CD4-positive, alpha-beta memory T cell (primary cell): Measurements from ENCODE around the gene DEF6. TPM values are rescaled to one million over a fixed set of nuclear protein-coding genes. Genes with fewer than 3 reads are reported as not detected.

Source experiments
- CTCF ChIA-PET: fragments of 350-600 bp; sonication (Branson Sonifier 250); formaldehyde crosslinking; loops from one replicate; lab custom pipeline; 2021; ENCODE audit warnings: inconsistent platforms; ENCODE audit not compliant: partially characterized antibody; lab: Charles Lee
- POLR2A ChIA-PET: fragments of 350-600 bp; sonication (Branson Sonifier 250); formaldehyde crosslinking; loops from one replicate; lab custom pipeline; 2021; ENCODE audit not compliant: partially characterized antibody; lab: Charles Lee
- DNase-seq, 5 donors: peaks; one replicate each; pipeline versions ENCODE4 v3.0.0 to v3.0.0-alpha.2; 2020 to 2022; ENCODE audit warnings: mixed read lengths in 1 of 5
- H3K27ac ChIP-seq: one replicate; pipeline ENCODE4 v1.7.0; 2013; ENCODE audit warnings: low read depth, low read length
- H3K27me3 ChIP-seq: 2 replicates; pipeline ENCODE4 v1.7.0; 2013; ENCODE audit warnings: mild to moderate bottlenecking, low read length, moderate library complexity; ENCODE audit not compliant: insufficient read depth
- H3K36me3 ChIP-seq: 2 replicates; pipeline ENCODE4 v1.7.0; 2013; ENCODE audit warnings: mild to moderate bottlenecking, low read length, moderate library complexity; ENCODE audit not compliant: insufficient read depth
- H3K4me1 ChIP-seq: 2 replicates; pipeline ENCODE4 v1.7.0; 2013; ENCODE audit warnings: mild to moderate bottlenecking, low read length, moderate library complexity; ENCODE audit not compliant: insufficient read depth
- H3K4me3 ChIP-seq, 2 donors: one replicate each; pipeline ENCODE4 v1.7.0; 2013; ENCODE audit warnings: low read length in 2 of 2, mild to moderate bottlenecking in 1 of 2
- H3K9me3 ChIP-seq, 2 donors: one replicate each; pipeline ENCODE4 v1.7.0; 2013; ENCODE audit warnings: low read length in 2 of 2, control low read depth in 1 of 2; ENCODE audit not compliant: control insufficient read depth in 1 of 2
- H3K27ac Mint-ChIP-seq, 7 donors: one replicate each; pipeline ENCODE4 v1.8.0; 2020 to 2021; ENCODE audit warnings: mixed read lengths in 7 of 7, mild to moderate bottlenecking in 6 of 7, inconsistent platforms in 3 of 7, moderate library complexity in 3 of 7
- H3K27me3 Mint-ChIP-seq, 2 donors: one replicate each; pipeline ENCODE4 v1.8.0; 2020 to 2021; ENCODE audit warnings: mixed read lengths in 2 of 2
- H3K36me3 Mint-ChIP-seq, 2 donors: one replicate each; pipeline ENCODE4 v1.8.0; 2020 to 2021; ENCODE audit warnings: mixed read lengths in 2 of 2, inconsistent platforms in 1 of 2, mild to moderate bottlenecking in 1 of 2
- H3K4me1 Mint-ChIP-seq, 4 donors: one replicate each; pipeline ENCODE4 v1.8.0; 2020 to 2021; ENCODE audit warnings: mixed read lengths in 4 of 4, mild to moderate bottlenecking in 1 of 4
- H3K4me3 Mint-ChIP-seq, 8 donors: one replicate each; pipeline ENCODE4 v1.8.0; 2020 to 2021; ENCODE audit warnings: mixed read lengths in 8 of 8, mild to moderate bottlenecking in 7 of 8, moderate library complexity in 6 of 8, inconsistent platforms in 3 of 8
- H3K9me3 Mint-ChIP-seq, 8 donors: one replicate each; pipeline ENCODE4 v1.8.0; 2020 to 2021; ENCODE audit warnings: mixed read lengths in 8 of 8, mild to moderate bottlenecking in 5 of 8, inconsistent platforms in 3 of 8, moderate library complexity in 1 of 8
- intact Hi-C: fragments of 100-400 bp; cut with micrococcal nuclease; formaldehyde crosslinking; loops from one replicate; pipeline ENCODE4 v1.15.1; 2023
- polyA plus RNA-seq, 2 donors: library from polyadenylated mRNA; unstranded; fragments of 300-500 nt; fragmentation: Illumina TruSeq; gene quantifications; one replicate each; pipeline ENCODE4 v1.2.3, GENCODE V29; 2021
- total RNA-seq, 2 experiments: library from RNA; stranded (reverse); gene quantifications; one replicate each; pipeline ENCODE4 v1.2.3, GENCODE V29; 2021

The DEF6 gene
- total and polyA plus RNA-seq, 4 experiments from 2014 or later, result 77.3 to 236 (median 201) TPM

DNA sequence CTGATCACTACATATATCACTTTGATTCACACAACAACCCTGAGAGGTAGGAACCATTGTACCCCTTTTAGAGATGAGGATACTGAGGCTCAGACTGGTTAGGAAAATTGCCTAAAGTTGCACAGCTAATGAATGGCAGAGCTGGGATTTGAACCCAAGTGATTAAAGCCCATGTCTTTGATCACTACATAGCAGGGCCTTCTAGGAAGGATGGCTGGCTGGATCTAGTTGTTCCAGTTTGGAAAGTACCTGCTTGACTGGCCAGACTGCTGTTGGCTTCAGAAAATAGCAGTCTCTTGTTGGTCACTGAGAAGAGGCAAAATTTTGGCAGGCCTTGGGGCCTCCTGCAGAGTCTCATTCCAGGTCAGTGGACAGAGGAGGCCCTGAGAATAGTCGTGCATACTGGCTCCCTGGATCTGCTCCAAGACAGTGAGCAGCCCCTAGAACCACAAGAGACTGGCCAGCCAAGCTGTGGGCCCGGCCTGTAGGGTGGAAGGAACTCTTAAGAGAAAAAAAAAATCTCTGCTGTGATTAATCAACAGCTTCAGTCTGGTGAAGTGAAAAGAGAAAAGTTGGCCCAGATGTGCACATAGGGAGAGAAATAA is 62.2 kb downstream of the DEF6 start:
- POLR2A ChIA-PET, result no interaction called here
- no peak overlapping the region for H3K27ac ChIP-seq
- peaks cover 30 to 33% of the 10 kb centered on the region in 2 donors for H3K36me3 Mint-ChIP-seq
- H3K27me3 ChIP-seq, result no peaks in the 10 kb centered on the region
- no peak for DNase-seq
- H3K27ac Mint-ChIP-seq, result peak overlapping the region; percentile 7 to 81 (median 64)
- H3K27me3 Mint-ChIP-seq, result no peaks in the 10 kb centered on the region
- H3K36me3 ChIP-seq, result peaks cover 23% of the 10 kb centered on the region
- intact Hi-C loops, result no loop called here
- no peak overlapping the region for H3K4me3 ChIP-seq
- H3K4me3 Mint-ChIP-seq, result no peak overlapping the region
- no peaks in the 10 kb centered on the region for H3K9me3 ChIP-seq
- peaks cover 22% of the 10 kb centered on the region for H3K4me1 ChIP-seq
- CTCF ChIA-PET, result no interaction called here
- H3K9me3 Mint-ChIP-seq, result no peaks in the 10 kb centered on the region
- H3K4me1 Mint-ChIP-seq, result peaks cover 39 to 73% (median 56%) of the 10 kb centered on the region in 4 donors

DNA sequence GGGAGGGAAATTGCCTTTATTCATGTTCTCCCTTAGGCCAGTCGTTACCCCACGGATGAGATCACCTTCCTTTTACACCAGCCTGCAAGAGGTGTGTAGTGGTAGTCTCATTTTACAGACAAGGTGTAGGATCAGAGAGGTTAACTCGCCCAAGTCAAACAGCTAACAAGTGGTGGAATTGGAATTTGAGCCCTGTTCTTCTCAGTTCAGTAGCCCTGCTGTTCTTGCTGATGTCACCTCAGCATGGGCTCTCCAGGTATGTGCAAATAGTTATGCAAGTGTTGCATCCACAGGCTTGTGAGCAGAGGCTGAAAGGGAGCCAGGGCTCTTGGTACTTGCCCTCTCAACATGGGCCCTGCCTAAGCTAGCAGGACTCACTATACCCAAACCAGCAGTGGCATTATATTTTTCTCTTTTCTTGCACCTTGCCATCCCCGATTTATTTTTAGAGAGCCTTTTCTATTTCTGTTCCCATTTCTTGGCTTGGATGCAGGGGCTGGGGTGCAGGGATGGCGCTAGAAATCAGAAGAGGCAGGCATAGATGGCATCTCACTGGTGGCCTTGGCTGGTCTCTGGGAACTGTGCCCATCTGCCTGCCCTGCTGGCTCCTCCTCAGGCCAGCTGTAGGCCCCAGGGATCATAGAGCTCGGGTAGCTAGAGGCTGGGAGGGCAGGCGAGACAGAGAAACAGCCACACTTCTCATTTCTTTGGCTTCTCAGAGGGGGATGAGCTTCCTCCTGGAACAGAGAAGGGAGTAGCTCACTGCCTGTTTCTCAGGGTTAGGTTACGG is 62.9 kb downstream of the DEF6 start:
- intact Hi-C loops, result no loop called here
- Mint-ChIP-seq H3K27ac (peak overlapping the region; percentile 4 to 83 (median 73)), H3K27me3 (no peaks in the 10 kb centered on the region), H3K4me3 (no peak overlapping the region), H3K4me1 (peaks cover 40 to 75% (median 56%) of the 10 kb centered on the region in 4 donors), H3K9me3 (no peaks in the 10 kb centered on the region), H3K36me3 (peaks cover 27 to 31% of the 10 kb centered on the region in 2 donors)
- H3K27me3 ChIP-seq, result no peaks in the 10 kb centered on the region
- POLR2A ChIA-PET, result interaction anchor here (0.5 kb wide), 1 partner anchor 35 kb away, joined by 3 read pairs; no protein-coding TSS in a partner anchor
- H3K36me3 ChIP-seq, result peaks cover 20% of the 10 kb centered on the region
- H3K27ac ChIP-seq, result no peak overlapping the region
- H3K4me3 ChIP-seq, result no peak overlapping the region
- DNase-seq, result no peak
- CTCF ChIA-PET, result no interaction called here
- peaks cover 22% of the 10 kb centered on the region for H3K4me1 ChIP-seq
- H3K9me3 ChIP-seq, result no peaks in the 10 kb centered on the region

DNA sequence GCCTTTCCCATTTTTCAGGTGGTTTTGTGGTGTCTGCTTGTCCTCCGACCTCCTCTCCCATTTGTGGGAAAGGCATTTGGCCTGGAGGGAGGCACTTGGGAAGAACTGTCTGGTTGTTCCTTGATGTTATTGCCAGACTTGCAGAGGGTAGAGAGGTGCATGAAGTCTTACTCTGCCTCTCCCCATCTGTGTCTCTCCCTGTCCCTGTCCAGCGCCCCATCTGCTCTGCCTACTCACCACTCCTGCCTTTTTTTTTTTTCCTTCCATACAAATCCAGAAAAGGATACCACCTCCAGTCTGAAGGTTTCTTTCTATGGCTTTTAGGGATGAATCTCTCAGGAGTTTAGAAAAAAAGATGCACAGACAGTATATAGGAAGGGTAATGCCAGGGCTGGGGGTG is 64.6 kb downstream of the DEF6 start:
- intact Hi-C loops, result no loop called here
- no peaks in the 10 kb centered on the region for H3K27me3 ChIP-seq
- H3K27me3 Mint-ChIP-seq, result no peaks in the 10 kb centered on the region
- no peak overlapping the region for H3K4me3 Mint-ChIP-seq
- peaks cover 6% of the 10 kb centered on the region for H3K36me3 ChIP-seq
- no peak for DNase-seq
- ChIA-PET POLR2A (no interaction called here), CTCF (interaction anchor here (0.7 to 1.6 kb wide), 3 partner anchors 11 to 85 kb away, joined by 3 to 4 read pairs (median 3); no protein-coding TSS in a partner anchor)
- H3K27ac ChIP-seq, result no peak overlapping the region
- peaks cover 18 to 23% of the 10 kb centered on the region in 2 donors for H3K36me3 Mint-ChIP-seq
- H3K4me3 ChIP-seq, result no peak overlapping the region
- peaks cover 24% of the 10 kb centered on the region for H3K4me1 ChIP-seq
- H3K27ac Mint-ChIP-seq, result peak overlapping the region in 6 of 7 donors; percentile 5 to 90 (median 58)
- no peaks in the 10 kb centered on the region for H3K9me3 ChIP-seq
- H3K9me3 Mint-ChIP-seq, result no peaks in the 10 kb centered on the region
- peaks cover 42 to 76% (median 60%) of the 10 kb centered on the region in 4 donors for H3K4me1 Mint-ChIP-seq

DNA sequence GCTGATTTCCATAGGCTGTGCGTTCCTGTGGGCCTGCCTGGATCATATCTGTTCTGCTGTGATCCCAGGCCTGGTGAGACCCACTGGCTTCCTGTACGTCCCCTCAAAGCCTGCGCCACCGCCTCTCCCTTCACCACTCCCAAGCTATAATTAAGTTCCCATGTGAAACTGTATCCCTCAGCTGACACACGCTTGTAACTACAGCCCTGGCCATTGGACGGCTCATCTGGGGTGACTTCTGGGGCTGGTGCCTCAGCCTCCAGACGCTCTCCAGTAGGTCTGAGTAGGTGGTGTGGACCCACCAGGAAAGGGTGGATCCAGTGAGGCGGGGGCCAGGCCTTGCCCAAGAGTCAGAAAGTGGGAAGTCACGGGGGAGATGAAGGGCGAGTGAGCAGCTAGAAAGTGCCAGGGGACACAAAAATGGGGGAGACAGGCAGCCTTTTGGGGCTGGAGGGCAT is 65.7 kb downstream of the DEF6 start:
- no peak for DNase-seq
- ChIA-PET POLR2A (no interaction called here), CTCF (interaction anchor here (1.0 to 1.6 kb wide), 3 partner anchors 8 to 15 kb away, joined by 3 to 5 read pairs (median 4); no protein-coding TSS in a partner anchor)
- Mint-ChIP-seq H3K4me3 (no peak overlapping the region), H3K27ac (peak overlapping the region in 6 of 7 donors; percentile 19 to 82 (median 40)), H3K27me3 (no peaks in the 10 kb centered on the region), H3K36me3 (peaks cover 12 to 23% of the 10 kb centered on the region in 2 donors), H3K9me3 (no peaks in the 10 kb centered on the region), H3K4me1 (peaks cover 40 to 76% (median 60%) of the 10 kb centered on the region in 4 donors)
- H3K36me3 ChIP-seq, result no peaks in the 10 kb centered on the region
- H3K9me3 ChIP-seq, result no peaks in the 10 kb centered on the region
- H3K27ac ChIP-seq, result no peak overlapping the region
- intact Hi-C loops, result no loop called here
- H3K4me1 ChIP-seq, result peaks cover 29% of the 10 kb centered on the region
- no peak overlapping the region for H3K4me3 ChIP-seq
- no peaks in the 10 kb centered on the region for H3K27me3 ChIP-seq

DNA sequence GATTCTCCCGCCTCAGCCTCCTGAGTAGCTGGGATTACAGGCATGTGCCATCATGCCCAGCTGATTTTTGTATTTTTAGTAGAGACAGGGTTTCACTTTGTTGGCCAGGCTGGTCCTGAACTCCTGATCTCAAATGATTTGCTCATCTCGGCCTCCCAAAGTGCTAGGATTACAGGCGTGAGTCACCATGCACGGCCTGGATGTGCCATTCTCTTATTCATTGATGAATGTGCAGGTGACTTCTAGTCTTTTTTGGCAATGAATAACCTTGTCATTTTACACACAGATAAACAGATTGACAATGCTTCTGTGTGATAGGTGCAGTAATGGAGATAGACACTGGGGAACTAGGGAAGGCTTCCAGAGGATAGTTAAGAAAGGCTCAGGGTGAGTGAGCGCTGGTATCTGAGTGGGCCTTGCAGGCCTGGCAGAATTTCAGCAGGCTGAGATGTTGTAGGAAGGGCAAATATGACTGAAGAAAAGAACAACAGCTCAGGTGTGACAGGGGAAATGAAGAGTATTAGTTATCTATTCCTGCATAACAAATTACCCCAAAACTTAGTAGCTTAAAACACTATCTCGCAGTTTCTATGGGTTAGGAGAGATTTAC is 68.1 kb downstream of the DEF6 start:
- no peak for DNase-seq
- CTCF ChIA-PET, result interaction anchor here (0.7 kb wide), 2 partner anchors 20 to 1058 kb away, joined by 3 read pairs; no protein-coding TSS in a partner anchor
- Mint-ChIP-seq H3K27me3 (no peaks in the 10 kb centered on the region), H3K27ac (peak overlapping the region; percentile 6 to 91 (median 54)), H3K9me3 (no peaks in the 10 kb centered on the region), H3K4me3 (no peak overlapping the region), H3K36me3 (peaks cover 5 to 18% of the 10 kb centered on the region in 2 donors), H3K4me1 (peaks cover 51 to 79% (median 64%) of the 10 kb centered on the region in 4 donors)
- Histone ChIP-seq H3K4me1 (peaks cover 53% of the 10 kb centered on the region), H3K9me3 (no peaks in the 10 kb centered on the region), H3K27me3 (no peaks in the 10 kb centered on the region), H3K27ac (no peak overlapping the region), H3K36me3 (no peaks in the 10 kb centered on the region), H3K4me3 (no peak overlapping the region)
- intact Hi-C loops, result no loop called here
- POLR2A ChIA-PET, result interaction anchor here (1.3 kb wide), 1 partner anchor 30 kb away, joined by 3 read pairs; no protein-coding TSS in a partner anchor

DNA sequence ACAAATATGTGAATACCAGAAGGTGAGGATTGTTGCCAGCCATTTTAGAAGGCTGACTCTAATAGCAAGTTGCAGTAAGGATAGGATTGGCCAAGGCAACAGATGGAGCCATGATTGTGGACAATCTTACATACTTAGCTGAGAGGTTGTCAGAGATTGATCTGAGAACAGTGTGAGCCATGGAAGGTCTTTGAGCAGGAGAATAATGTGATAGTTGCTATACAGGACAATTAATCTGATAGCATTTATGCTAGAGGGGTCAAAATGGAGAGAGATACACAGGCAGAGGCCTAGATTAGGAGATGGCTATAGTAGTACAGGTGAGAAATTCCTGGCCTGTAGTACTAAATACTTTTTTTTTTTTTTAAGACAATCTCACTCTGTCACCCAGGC is 68.6 kb downstream of the DEF6 start:
- H3K4me1 Mint-ChIP-seq, result peaks cover 52 to 79% (median 65%) of the 10 kb centered on the region in 4 donors
- DNase-seq, result no peak
- no peaks in the 10 kb centered on the region for H3K9me3 Mint-ChIP-seq
- Histone ChIP-seq H3K36me3 (no peaks in the 10 kb centered on the region), H3K27ac (no peak overlapping the region), H3K4me1 (peaks cover 58% of the 10 kb centered on the region), H3K9me3 (no peaks in the 10 kb centered on the region), H3K27me3 (no peaks in the 10 kb centered on the region), H3K4me3 (no peak overlapping the region)
- no peak overlapping the region for H3K4me3 Mint-ChIP-seq
- H3K27ac Mint-ChIP-seq, result peak overlapping the region; percentile 6 to 91 (median 54)
- ChIA-PET CTCF (interaction anchor here (0.7 kb wide), 2 partner anchors 21 to 1057 kb away, joined by 3 read pairs; no protein-coding TSS in a partner anchor), POLR2A (interaction anchor here (1.3 kb wide), 1 partner anchor 29 kb away, joined by 3 read pairs; no protein-coding TSS in a partner anchor)
- intact Hi-C loops, result no loop called here
- H3K27me3 Mint-ChIP-seq, result no peaks in the 10 kb centered on the region
- peaks cover 9 to 18% of the 10 kb centered on the region in 2 donors for H3K36me3 Mint-ChIP-seq
